ENCODE data around the gene SMC1B.

The SMC1B gene

DNA sequence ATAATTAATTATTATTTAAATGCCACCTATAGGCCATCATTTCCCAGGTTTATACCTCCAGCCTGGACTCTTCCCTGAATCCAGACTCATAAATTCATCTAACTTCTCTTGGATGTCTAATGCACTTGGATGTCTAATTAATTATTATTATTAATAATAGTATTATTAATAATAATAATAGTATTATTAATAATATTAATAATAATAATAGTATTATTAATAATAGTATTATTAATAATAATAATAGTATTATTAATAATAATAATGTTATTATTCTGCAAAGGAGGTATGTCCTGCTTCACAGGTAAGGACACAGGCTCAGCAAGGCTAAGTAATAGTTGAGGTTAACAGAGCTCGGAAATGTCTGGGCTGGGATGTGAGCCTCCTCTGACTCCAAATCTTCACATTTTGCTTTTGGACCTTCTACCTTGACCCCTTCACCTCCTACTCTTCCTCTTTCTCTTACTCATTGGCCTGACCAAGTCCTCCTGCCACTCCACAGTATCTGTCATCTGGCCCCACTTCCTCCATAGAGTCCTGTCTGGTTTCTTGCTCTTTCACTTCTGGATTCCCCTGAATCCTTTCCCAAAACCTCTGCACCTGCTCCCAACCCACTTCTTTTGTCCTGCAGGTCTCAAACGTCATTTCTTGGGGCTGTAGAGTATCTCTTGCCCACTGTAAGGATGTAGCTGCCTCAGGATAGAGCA is 8.1 kb upstream of the SMC1B start:
- DNase-seq, result no peak
- Histone ChIP-seq H3K27ac (no peak overlapping the region), H3K9me3 (ENCODE audit: severe bottlenecking) (no peaks in the 10 kb centered on the region), H3K36me3 (no peaks in the 10 kb centered on the region), H3K27me3 (ENCODE audit: insufficient read depth, low read depth, severe bottlenecking) (no peaks in the 10 kb centered on the region), H3K4me3 (ENCODE audit: low read depth, low read length) (no peak overlapping the region)
- TF ChIP-seq, protein P1, sequence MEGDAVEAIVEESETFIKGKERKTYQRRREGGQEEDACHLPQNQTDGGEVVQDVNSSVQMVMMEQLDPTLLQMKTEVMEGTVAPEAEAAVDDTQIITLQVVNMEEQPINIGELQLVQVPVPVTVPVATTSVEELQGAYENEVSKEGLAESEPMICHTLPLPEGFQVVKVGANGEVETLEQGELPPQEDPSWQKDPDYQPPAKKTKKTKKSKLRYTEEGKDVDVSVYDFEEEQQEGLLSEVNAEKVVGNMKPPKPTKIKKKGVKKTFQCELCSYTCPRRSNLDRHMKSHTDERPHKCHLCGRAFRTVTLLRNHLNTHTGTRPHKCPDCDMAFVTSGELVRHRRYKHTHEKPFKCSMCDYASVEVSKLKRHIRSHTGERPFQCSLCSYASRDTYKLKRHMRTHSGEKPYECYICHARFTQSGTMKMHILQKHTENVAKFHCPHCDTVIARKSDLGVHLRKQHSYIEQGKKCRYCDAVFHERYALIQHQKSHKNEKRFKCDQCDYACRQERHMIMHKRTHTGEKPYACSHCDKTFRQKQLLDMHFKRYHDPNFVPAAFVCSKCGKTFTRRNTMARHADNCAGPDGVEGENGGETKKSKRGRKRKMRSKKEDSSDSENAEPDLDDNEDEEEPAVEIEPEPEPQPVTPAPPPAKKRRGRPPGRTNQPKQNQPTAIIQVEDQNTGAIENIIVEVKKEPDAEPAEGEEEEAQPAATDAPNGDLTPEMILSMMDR (IDR thresholded peaks at IDR 0.05; ENCODE audit: low read depth, low read length), result no peak

DNA sequence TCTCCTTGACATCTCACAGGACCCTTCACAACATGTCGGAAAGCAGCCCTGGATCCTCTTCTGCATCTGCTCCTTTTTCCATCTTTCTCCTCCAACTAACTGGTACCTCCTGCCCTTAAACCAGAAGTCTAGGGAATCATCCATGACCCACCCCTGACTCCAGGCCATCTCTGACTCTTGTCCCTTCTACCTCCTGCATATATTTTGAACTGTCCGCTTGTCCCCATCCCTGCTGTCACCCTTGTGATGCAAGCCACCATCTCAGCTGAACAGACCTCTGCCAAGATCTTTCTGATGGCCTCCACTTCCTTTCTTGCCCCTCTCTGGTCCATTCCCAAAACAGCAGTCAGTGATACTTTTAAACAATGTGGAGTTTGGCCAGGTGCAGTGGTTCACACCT is 7.1 kb upstream of the SMC1B start:
- DNase-seq, result no peak
- Histone ChIP-seq H3K27me3 (ENCODE audit: insufficient read depth, low read depth, severe bottlenecking) (no peaks in the 10 kb centered on the region), H3K9me3 (ENCODE audit: severe bottlenecking) (no peaks in the 10 kb centered on the region)

GRCh38 chr22:45420011-45420410 is 6.6 kb upstream of the SMC1B start:
- Histone ChIP-seq H3K9me3 (ENCODE audit: severe bottlenecking) (no peaks in the 10 kb centered on the region), H3K4me3 (ENCODE audit: low read depth, low read length) (no peak overlapping the region), H3K36me3 (no peaks in the 10 kb centered on the region), H3K27me3 (ENCODE audit: insufficient read depth, low read depth, severe bottlenecking) (no peaks in the 10 kb centered on the region), H3K27ac (no peak overlapping the region)
- TF ChIP-seq, protein P1 (IDR thresholded peaks at IDR 0.05; ENCODE audit: low read depth, low read length), result no peak
- DNase-seq, result no peak

More for the DNA sequence above, 7.1 kb upstream of the SMC1B start:
- TF ChIP-seq, protein P1 (IDR thresholded peaks at IDR 0.05; ENCODE audit: low read depth, low read length), result no peak
- Histone ChIP-seq H3K36me3 (no peaks in the 10 kb centered on the region), H3K27ac (no peak overlapping the region), H3K4me3 (ENCODE audit: low read depth, low read length) (no peak overlapping the region)

DNA sequence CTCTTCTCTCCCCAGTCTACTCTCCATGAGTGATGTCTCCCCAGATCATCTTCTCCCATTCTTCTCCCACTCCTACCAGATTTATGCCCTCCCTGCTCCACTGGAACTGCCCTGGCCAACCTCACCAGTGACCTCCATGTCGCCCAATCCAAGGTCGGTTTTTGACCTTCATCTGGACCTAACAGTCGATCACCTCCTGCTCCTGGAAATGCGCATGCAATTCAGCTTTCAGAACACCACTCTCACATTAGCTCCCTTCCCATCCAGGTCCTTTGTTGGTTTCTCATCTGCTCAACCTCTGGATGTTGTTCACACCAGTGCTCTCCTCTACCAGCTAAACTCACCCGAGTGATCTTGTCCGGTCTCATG is 5.4 kb upstream of the SMC1B start:
- Histone ChIP-seq H3K27me3 (ENCODE audit: insufficient read depth, low read depth, severe bottlenecking) (no peaks in the 10 kb centered on the region), H3K36me3 (no peaks in the 10 kb centered on the region), H3K9me3 (ENCODE audit: severe bottlenecking) (no peaks in the 10 kb centered on the region), H3K27ac (no peak overlapping the region), H3K4me3 (ENCODE audit: low read depth, low read length) (no peak overlapping the region)
- TF ChIP-seq, protein P1 (IDR thresholded peaks at IDR 0.05; ENCODE audit: low read depth, low read length), result no peak
- DNase-seq, result no peak

GRCh38 chr22:45418056-45418769 is 4.8 kb upstream of the SMC1B start:
- peaks cover 3% of the 10 kb centered on the region for H3K9me3 ChIP-seq (ENCODE audit: severe bottlenecking)

More at GRCh38 chr22:45418056-45418769, 4.8 kb upstream of the SMC1B start:
- Histone ChIP-seq H3K27me3 (ENCODE audit: insufficient read depth, low read depth, severe bottlenecking) (no peaks in the 10 kb centered on the region), H3K27ac (no peak overlapping the region), H3K4me3 (ENCODE audit: low read depth, low read length) (no peak overlapping the region), H3K36me3 (no peaks in the 10 kb centered on the region)
- no peak for DNase-seq
- TF ChIP-seq, protein P1 (IDR thresholded peaks at IDR 0.05; ENCODE audit: low read depth, low read length), result no peak
